Mammary epithelial cell (primary cell): ENCODE results near the gene KRTAP5-2.

Experiments
- EZH2 ChIP-seq: IDR thresholded peaks from 2 replicates; pipeline ENCODE4 v1.6.1; 2012; ENCODE audit warnings: low read length, inconsistent platforms, borderline replicate concordance
- TF ChIP-seq, protein P1 (sequence below), 2 donors: IDR thresholded peaks in 1 of 2; conservative IDR thresholded peaks in 1 of 2; 2 replicates each; pipeline ENCODE4 v1.5.1; 2011 to 2012; ENCODE audit warnings: inconsistent platforms in 2 of 2, low read length in 2 of 2, mild to moderate bottlenecking in 2 of 2, control low read depth in 1 of 2, low read depth in 1 of 2; ENCODE audit not compliant: insufficient read depth in 1 of 2; ENCODE audit errors: extremely low read depth in 1 of 2

DNA sequence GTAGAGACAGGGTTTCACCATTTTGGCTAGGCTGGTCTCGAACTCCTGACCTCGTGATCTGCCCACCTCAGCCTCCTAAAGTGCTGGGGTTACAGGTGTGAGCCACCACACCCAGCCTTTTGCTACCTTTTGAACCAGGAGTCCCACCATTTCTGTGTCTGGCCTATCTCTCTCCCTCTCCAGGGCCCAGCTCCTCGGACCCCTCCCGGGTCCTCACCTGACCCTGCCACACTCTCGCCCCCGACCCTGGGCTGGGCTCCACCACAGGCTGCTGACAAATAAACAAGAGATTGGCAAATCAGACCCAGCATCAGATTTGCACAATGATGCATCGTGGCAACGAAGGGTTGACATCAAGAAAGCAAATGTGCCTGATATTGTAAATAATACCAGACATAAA lies 40.2 kb upstream of the KRTAP5-2 start:
- TF ChIP-seq, protein P1, sequence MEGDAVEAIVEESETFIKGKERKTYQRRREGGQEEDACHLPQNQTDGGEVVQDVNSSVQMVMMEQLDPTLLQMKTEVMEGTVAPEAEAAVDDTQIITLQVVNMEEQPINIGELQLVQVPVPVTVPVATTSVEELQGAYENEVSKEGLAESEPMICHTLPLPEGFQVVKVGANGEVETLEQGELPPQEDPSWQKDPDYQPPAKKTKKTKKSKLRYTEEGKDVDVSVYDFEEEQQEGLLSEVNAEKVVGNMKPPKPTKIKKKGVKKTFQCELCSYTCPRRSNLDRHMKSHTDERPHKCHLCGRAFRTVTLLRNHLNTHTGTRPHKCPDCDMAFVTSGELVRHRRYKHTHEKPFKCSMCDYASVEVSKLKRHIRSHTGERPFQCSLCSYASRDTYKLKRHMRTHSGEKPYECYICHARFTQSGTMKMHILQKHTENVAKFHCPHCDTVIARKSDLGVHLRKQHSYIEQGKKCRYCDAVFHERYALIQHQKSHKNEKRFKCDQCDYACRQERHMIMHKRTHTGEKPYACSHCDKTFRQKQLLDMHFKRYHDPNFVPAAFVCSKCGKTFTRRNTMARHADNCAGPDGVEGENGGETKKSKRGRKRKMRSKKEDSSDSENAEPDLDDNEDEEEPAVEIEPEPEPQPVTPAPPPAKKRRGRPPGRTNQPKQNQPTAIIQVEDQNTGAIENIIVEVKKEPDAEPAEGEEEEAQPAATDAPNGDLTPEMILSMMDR (conservative IDR thresholded peaks at IDR 0.05 in 1 of 2, IDR thresholded peaks at IDR 0.05 in 1 of 2; ENCODE audit: extremely low read depth in 1 of 2, insufficient read depth in 1 of 2, low read depth in 1 of 2, low read length in 2 of 2), result no peak
- no peak for TF ChIP-seq EZH2
